HEK293 (cell line): ENCODE data around the gene NDRG4.

Experiments used
- BCL6B ChIP-seq: fragments of 450-650 bp; formaldehyde crosslinking; IDR thresholded peaks from 2 replicates; pipeline ENCODE4 v1.5.1; 2017; ENCODE audit warnings: missing biosample characterization, missing genetic modification characterization
- GLIS2 ChIP-seq: fragments of 450-650 bp; formaldehyde crosslinking; IDR thresholded peaks from 2 replicates; pipeline ENCODE4 v1.5.1; 2016; ENCODE audit warnings: missing biosample characterization, missing genetic modification characterization
- KLF16 ChIP-seq: fragments of 450-650 bp; formaldehyde crosslinking; IDR thresholded peaks from 2 replicates; pipeline ENCODE4 v1.5.1; 2017; ENCODE audit warnings: missing biosample characterization, missing genetic modification characterization
- PRDM10 ChIP-seq: fragments of 450-650 bp; formaldehyde crosslinking; IDR thresholded peaks from 2 replicates; pipeline ENCODE4 v1.5.1; 2016; ENCODE audit warnings: missing biosample characterization, missing genetic modification characterization
- SALL2 ChIP-seq: fragments of 450-650 bp; formaldehyde crosslinking; IDR thresholded peaks from 2 replicates; pipeline ENCODE4 v1.5.0; 2017; ENCODE audit warnings: missing biosample characterization, mild to moderate bottlenecking, missing genetic modification characterization, borderline replicate concordance
- WT1 ChIP-seq: fragments of 450-650 bp; formaldehyde crosslinking; IDR thresholded peaks from 2 replicates; pipeline ENCODE4 v1.5.1; 2016; ENCODE audit warnings: missing biosample characterization, missing genetic modification characterization
- ZBTB20 ChIP-seq: fragments of 450-650 bp; formaldehyde crosslinking; IDR thresholded peaks from 2 replicates; pipeline ENCODE4 v1.5.1; 2016; ENCODE audit warnings: missing biosample characterization, missing genetic modification characterization
- ZBTB49 ChIP-seq: fragments of 450-650 bp; formaldehyde crosslinking; IDR thresholded peaks from 2 replicates; pipeline ENCODE4 v1.5.1; 2016; ENCODE audit warnings: missing biosample characterization, missing genetic modification characterization, low read depth
- ZBTB7A ChIP-seq: fragments of 450-650 bp; formaldehyde crosslinking; IDR thresholded peaks from 2 replicates; pipeline ENCODE4 v1.5.1; 2016; ENCODE audit warnings: low read depth, missing biosample characterization, missing genetic modification characterization
- ZNF112 ChIP-seq: fragments of 450-650 bp; formaldehyde crosslinking; IDR thresholded peaks from 2 replicates; pipeline ENCODE4 v1.5.0; 2017; ENCODE audit warnings: missing biosample characterization, missing genetic modification characterization
- ZNF138 ChIP-seq: fragments of 450-650 bp; formaldehyde crosslinking; IDR thresholded peaks from 2 replicates; pipeline ENCODE4 v1.5.1; 2016; ENCODE audit warnings: missing biosample characterization, missing genetic modification characterization, borderline replicate concordance
- ZNF140 ChIP-seq: fragments of 450-650 bp; formaldehyde crosslinking; IDR thresholded peaks from 2 replicates; pipeline ENCODE4 v1.5.1; 2016; ENCODE audit warnings: missing biosample characterization, missing genetic modification characterization
- ZNF157 ChIP-seq: fragments of 450-650 bp; formaldehyde crosslinking; IDR thresholded peaks from 2 replicates; pipeline ENCODE4 v1.5.1; 2016; ENCODE audit warnings: missing biosample characterization, missing genetic modification characterization
- ZNF2 ChIP-seq: fragments of 450-650 bp; formaldehyde crosslinking; IDR thresholded peaks from 2 replicates; pipeline ENCODE4 v1.5.1; 2016; ENCODE audit warnings: missing biosample characterization, missing genetic modification characterization
- ZNF324 ChIP-seq: fragments of 450-650 bp; formaldehyde crosslinking; IDR thresholded peaks from 2 replicates; pipeline ENCODE4 v1.5.1; 2016; ENCODE audit warnings: missing biosample characterization, missing genetic modification characterization
- ZNF37A ChIP-seq: fragments of 450-650 bp; IDR thresholded peaks from 2 replicates; pipeline ENCODE4 v1.5.1; 2018; ENCODE audit warnings: missing biosample characterization, missing genetic modification characterization
- ZNF404 ChIP-seq: fragments of 450-650 bp; formaldehyde crosslinking; IDR thresholded peaks from 2 replicates; pipeline ENCODE4 v1.5.1; 2017; ENCODE audit warnings: missing biosample characterization, missing genetic modification characterization
- ZNF48 ChIP-seq: fragments of 450-650 bp; formaldehyde crosslinking; IDR thresholded peaks from 2 replicates; pipeline ENCODE4 v1.5.1; 2016; ENCODE audit warnings: missing biosample characterization, missing genetic modification characterization
- ZNF501 ChIP-seq: fragments of 450-650 bp; formaldehyde crosslinking; IDR thresholded peaks from 2 replicates; pipeline ENCODE4 v1.5.1; 2016; ENCODE audit warnings: missing biosample characterization, missing genetic modification characterization
- ZNF544 ChIP-seq: fragments of 450-650 bp; formaldehyde crosslinking; IDR thresholded peaks from 2 replicates; pipeline ENCODE4 v1.5.0; 2017; ENCODE audit warnings: missing biosample characterization, missing genetic modification characterization
- ZNF555 ChIP-seq: fragments of 450-650 bp; formaldehyde crosslinking; conservative IDR thresholded peaks from 2 replicates; pipeline ENCODE4 v1.5.1; 2017; ENCODE audit warnings: missing biosample characterization, mild to moderate bottlenecking, missing genetic modification characterization, inconsistent platforms
- ZNF561 ChIP-seq: fragments of 450-650 bp; IDR thresholded peaks from 2 replicates; pipeline ENCODE4 v1.5.1; 2018; ENCODE audit warnings: missing biosample characterization, missing genetic modification characterization, borderline replicate concordance
- ZNF600 ChIP-seq: fragments of 450-650 bp; formaldehyde crosslinking; IDR thresholded peaks from 2 replicates; pipeline ENCODE4 v1.5.1; 2016; ENCODE audit warnings: missing biosample characterization, missing genetic modification characterization
- ZNF610 ChIP-seq: fragments of 450-650 bp; formaldehyde crosslinking; IDR thresholded peaks from 2 replicates; pipeline ENCODE4 v1.5.1; 2016; ENCODE audit warnings: missing biosample characterization, missing genetic modification characterization, borderline replicate concordance
- ZNF626 ChIP-seq: fragments of 450-650 bp; sonication (Bioruptor Pico); formaldehyde crosslinking; IDR thresholded peaks from 2 replicates; pipeline ENCODE4 v1.5.1; 2018; ENCODE audit warnings: missing biosample characterization, missing genetic modification characterization, inconsistent platforms
- ZNF660 ChIP-seq: fragments of 450-650 bp; IDR thresholded peaks from 2 replicates; pipeline ENCODE4 v1.5.1; 2018; ENCODE audit warnings: missing biosample characterization, mild to moderate bottlenecking, missing genetic modification characterization
- ZNF791 ChIP-seq: fragments of 450-650 bp; formaldehyde crosslinking; IDR thresholded peaks from 2 replicates; pipeline ENCODE4 v1.5.1; 2016; ENCODE audit warnings: missing biosample characterization, missing genetic modification characterization
- ZXDB ChIP-seq: fragments of 450-650 bp; formaldehyde crosslinking; IDR thresholded peaks from 2 replicates; pipeline ENCODE4 v1.5.1; 2016; ENCODE audit warnings: missing biosample characterization, missing genetic modification characterization
- TF ChIP-seq, protein P1 (sequence below): fragments of 450-650 bp; formaldehyde crosslinking; IDR thresholded peaks from 2 replicates; pipeline ENCODE4 v1.5.1; 2016; ENCODE audit warnings: missing biosample characterization, missing genetic modification characterization
- TF ChIP-seq, protein P2 (sequence below): fragments of 450-650 bp; formaldehyde crosslinking; IDR thresholded peaks from 2 replicates; pipeline ENCODE4 v1.5.1; 2016; ENCODE audit warnings: missing biosample characterization, missing genetic modification characterization

Gene NDRG4

DNA sequence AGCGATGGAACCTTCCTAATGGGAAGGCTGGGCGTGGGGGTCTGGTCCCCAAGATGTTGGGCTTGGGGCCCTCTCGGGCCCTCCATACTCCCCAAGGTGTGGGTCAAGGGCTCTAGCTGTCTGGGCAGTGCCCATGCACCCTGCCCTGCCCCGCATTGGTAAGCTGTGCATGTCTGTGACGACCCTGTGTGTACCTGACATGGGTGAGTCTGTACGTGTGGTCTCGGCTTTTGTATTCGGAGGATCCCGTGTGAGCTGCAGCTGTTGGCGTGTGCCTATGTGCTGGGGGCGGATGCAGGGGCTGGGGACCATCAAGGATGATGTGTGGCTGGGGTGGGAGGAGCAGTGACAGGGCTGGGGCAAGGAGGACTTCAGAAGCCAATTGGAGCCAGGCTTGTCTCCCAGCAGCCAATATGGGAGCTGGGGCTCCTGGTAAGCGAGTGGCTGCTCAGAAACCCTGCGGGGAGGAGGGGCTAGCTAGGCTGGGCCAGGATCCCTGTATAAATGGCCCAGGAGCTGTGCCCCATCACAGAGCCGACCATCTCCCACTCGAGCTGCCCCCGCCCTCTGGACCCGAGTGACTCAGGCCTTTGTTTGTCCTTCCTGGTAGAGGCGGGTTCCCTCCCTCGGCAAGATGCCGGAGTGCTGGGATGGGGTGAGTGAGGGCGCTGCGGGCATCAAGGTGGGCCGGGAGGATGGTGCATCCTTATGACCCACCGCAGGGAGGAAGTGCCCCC, at the start of gene NDRG4 (continued):
- TF ChIP-seq GLIS2 (peak; percentile 43; the same call in 1 of the 2 replicates), ZNF544 (tag by site-specific recombination) (no peak), ZNF37A (tag by site-specific recombination) (no peak), ZBTB7A (tag by site-specific recombination) (no peak), WT1 (tag by site-specific recombination) (no peak), ZXDB (tag by site-specific recombination) (peak; percentile 91), ZNF600 (tag by site-specific recombination) (no peak), ZNF2 (tag by site-specific recombination) (no peak), ZNF555 (tag by site-specific recombination) (no peak), PRDM10 (tag by site-specific recombination) (peak; percentile 68), BCL6B (no peak), ZNF626 (tag by site-specific recombination) (no peak), ZNF610 (no peak), ZNF791 (tag by site-specific recombination) (no peak), ZNF404 (no peak), ZNF561 (tag by site-specific recombination) (peak; percentile 30; the same call in 1 of the 2 replicates), ZNF138 (tag by site-specific recombination) (no peak), SALL2 (tag by site-specific recombination) (no peak), ZBTB49 (no peak), ZNF112 (tag by site-specific recombination) (no peak), ZNF501 (tag by site-specific recombination) (no peak), KLF16 (tag by site-specific recombination) (0 out of 2 replicates have a peak, but pooled peaks have one; percentile 42), ZBTB20 (tag by site-specific recombination) (0 out of 2 replicates have a peak, but pooled peaks have one; percentile 12), ZNF48 (tag by site-specific recombination) (no peak), ZNF140 (tag by site-specific recombination) (no peak), ZNF324 (tag by site-specific recombination) (no peak), ZNF157 (tag by site-specific recombination) (no peak), ZNF660 (tag by site-specific recombination) (0 out of 2 replicates have a peak, but pooled peaks have one; percentile 29)
- TF ChIP-seq, protein P1, sequence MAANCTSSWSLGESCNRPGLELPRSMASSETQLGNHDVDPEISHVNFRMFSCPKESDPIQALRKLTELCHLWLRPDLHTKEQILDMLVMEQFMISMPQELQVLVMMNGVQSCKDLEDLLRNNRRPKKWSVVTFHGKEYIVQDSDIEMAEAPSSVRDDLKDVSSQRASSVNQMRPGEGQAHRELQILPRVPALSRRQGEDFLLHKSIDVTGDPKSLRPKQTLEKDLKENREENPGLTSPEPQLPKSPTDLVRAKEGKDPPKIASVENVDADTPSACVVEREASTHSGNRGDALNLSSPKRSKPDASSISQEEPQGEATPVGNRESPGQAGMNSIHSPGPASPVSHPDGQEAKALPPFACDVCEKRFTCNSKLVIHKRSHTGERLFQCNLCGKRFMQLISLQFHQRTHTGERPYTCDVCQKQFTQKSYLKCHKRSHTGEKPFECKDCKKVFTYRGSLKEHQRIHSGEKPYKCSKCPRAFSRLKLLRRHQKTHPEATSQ, result no peak
- TF ChIP-seq, protein P2, sequence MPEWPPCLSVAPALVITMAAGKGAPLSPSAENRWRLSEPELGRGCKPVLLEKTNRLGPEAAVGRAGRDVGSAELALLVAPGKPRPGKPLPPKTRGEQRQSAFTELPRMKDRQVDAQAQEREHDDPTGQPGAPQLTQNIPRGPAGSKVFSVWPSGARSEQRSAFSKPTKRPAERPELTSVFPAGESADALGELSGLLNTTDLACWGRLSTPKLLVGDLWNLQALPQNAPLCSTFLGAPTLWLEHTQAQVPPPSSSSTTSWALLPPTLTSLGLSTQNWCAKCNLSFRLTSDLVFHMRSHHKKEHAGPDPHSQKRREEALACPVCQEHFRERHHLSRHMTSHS (tag by site-specific recombination), result no peak
